GM12875 (cell line): ENCODE measurements around the gene LHFPL2.

Source experiments
- H3K4me3 ChIP-seq: one replicate; pipeline ENCODE4 v1.5.1; 2011; ENCODE audit warnings: low read depth, low read length, control low read depth
- CTCF ChIP-seq: IDR thresholded peaks from 2 replicates; pipeline ENCODE4 v1.5.1; 2011; ENCODE audit warnings: low read depth, mild to moderate bottlenecking, control low read depth, inconsistent platforms, low read length, moderate library complexity, borderline replicate concordance; ENCODE audit not compliant: insufficient read depth

The LHFPL2 gene

GRCh38 chr5:78500028-78500427 lies 148.5 kb downstream of the LHFPL2 start:
- TF ChIP-seq CTCF, result no peak
- no peak overlapping the region for H3K4me3 ChIP-seq

GRCh38 chr5:78499485-78499884 lies 149.1 kb downstream of the LHFPL2 start:
- no peak overlapping the region for H3K4me3 ChIP-seq
- TF ChIP-seq CTCF, result no peak

GRCh38 chr5:78497573-78498533 lies 150.7 kb downstream of the LHFPL2 start:
- no peak for TF ChIP-seq CTCF
- H3K4me3 ChIP-seq, result no peak overlapping the region

- no peak for TF ChIP-seq CTCF
- H3K4me3 ChIP-seq, result no peak overlapping the region
Observed at GRCh38 chr5:78496373-78496772, 152.2 kb downstream of the LHFPL2 start.

- no peak for TF ChIP-seq CTCF
- H3K4me3 ChIP-seq, result no peak overlapping the region
Observed at GRCh38 chr5:78495800-78496199, 152.8 kb downstream of the LHFPL2 start.

- no peak for TF ChIP-seq CTCF
- H3K4me3 ChIP-seq, result no peak overlapping the region
Observed at GRCh38 chr5:78492650-78493049, 155.9 kb downstream of the LHFPL2 start.

- H3K4me3 ChIP-seq, result no peak overlapping the region
- no peak for TF ChIP-seq CTCF
Observed at GRCh38 chr5:78492224-78492623, 156.3 kb downstream of the LHFPL2 start.
